Measurements from ENCODE around the gene ADAP1. TPM values are rescaled to one million over a fixed set of nuclear protein-coding genes. Genes with fewer than 3 reads are reported as not detected.

The ADAP1 gene
- total RNA-seq, 4 donors from 2014 or later, result 44.8 to 106 (median 60.1) TPM

DNA sequence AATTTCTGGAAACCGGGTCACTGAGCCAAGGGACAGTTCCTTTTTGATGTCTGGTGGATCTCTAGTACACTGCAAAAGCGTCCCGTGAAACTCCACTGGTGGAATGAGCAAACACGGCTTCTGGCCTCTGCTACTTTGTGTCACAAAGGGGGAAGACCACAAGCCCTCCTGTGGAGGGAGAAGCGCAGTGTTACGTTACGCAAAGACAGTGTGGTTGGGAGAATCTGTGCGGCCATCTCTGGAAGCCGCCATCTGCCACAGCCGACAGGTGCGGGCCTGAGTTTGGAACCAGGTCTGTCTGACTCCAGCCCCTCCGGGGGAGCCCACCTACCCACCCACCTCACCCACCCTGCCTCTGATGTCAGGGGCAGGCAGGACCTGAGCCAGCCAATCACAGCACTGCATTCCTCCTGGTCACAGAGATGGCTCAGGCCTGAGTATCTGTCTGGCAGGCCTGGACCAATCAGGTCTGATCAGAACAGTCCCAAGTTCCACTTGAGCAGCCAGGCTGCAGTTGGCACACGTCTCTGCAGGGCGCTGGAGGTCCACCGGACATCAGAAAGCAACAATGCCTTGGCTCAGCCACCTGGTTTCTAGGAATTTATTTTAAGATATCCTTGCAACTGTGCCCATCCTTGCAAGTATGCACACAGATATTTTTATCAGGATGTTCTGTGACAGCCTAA, 25.5 kb upstream of the ADAP1 start:
- H3K4me1 ChIP-seq, result peaks cover 0 to 8% (median 4%) of the 10 kb centered on the region in 3 donors
- H3K9me3 ChIP-seq, result no peaks in the 10 kb centered on the region
- whole genome bisulfite sequencing, 2 donors (ENCODE audit: low coverage in 1 of 2), result no CpG with 5 or more reads among the region's 15 CpGs
- H3K27ac ChIP-seq, result no peak overlapping the region
- TF ChIP-seq EP300 (IDR thresholded peaks at IDR 0.05) (no peak), POLR2A (IDR thresholded peaks at IDR 0.05) (no peak), POLR2AphosphoS5 (IDR thresholded peaks at IDR 0.05) (no peak)
- TF ChIP-seq, protein P1, sequence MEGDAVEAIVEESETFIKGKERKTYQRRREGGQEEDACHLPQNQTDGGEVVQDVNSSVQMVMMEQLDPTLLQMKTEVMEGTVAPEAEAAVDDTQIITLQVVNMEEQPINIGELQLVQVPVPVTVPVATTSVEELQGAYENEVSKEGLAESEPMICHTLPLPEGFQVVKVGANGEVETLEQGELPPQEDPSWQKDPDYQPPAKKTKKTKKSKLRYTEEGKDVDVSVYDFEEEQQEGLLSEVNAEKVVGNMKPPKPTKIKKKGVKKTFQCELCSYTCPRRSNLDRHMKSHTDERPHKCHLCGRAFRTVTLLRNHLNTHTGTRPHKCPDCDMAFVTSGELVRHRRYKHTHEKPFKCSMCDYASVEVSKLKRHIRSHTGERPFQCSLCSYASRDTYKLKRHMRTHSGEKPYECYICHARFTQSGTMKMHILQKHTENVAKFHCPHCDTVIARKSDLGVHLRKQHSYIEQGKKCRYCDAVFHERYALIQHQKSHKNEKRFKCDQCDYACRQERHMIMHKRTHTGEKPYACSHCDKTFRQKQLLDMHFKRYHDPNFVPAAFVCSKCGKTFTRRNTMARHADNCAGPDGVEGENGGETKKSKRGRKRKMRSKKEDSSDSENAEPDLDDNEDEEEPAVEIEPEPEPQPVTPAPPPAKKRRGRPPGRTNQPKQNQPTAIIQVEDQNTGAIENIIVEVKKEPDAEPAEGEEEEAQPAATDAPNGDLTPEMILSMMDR (IDR thresholded peaks at IDR 0.05), result no peak
- no peaks in the 10 kb centered on the region for H3K36me3 ChIP-seq
- H3K4me3 ChIP-seq, result no peak overlapping the region
- H3K27me3 ChIP-seq, result peaks cover 30% of the 10 kb centered on the region
- no peak for ATAC-seq

GRCh38 chr7:979151-979550, 24.7 kb upstream of the ADAP1 start:
- Histone ChIP-seq H3K4me3 (no peak overlapping the region), H3K9me3 (no peaks in the 10 kb centered on the region), H3K27me3 (peaks cover 22% of the 10 kb centered on the region), H3K27ac (no peak overlapping the region), H3K36me3 (no peaks in the 10 kb centered on the region), H3K4me1 (peaks cover 0 to 15% (median 4%) of the 10 kb centered on the region in 3 donors)
- TF ChIP-seq POLR2AphosphoS5 (IDR thresholded peaks at IDR 0.05) (no peak), EP300 (IDR thresholded peaks at IDR 0.05) (no peak), POLR2A (IDR thresholded peaks at IDR 0.05) (no peak)
- TF ChIP-seq, protein P1 (IDR thresholded peaks at IDR 0.05), result no peak
- 83 to 85% methylated on average over 8 to 12 of the region's 16 CpGs for WGBS, 2 donors (ENCODE audit: low coverage in 1 of 2)
- no peak for ATAC-seq

- Histone ChIP-seq H3K27ac (no peak overlapping the region), H3K4me1 (peaks cover 0 to 21% (median 9%) of the 10 kb centered on the region in 3 donors), H3K4me3 (no peak overlapping the region), H3K9me3 (no peaks in the 10 kb centered on the region), H3K36me3 (no peaks in the 10 kb centered on the region), H3K27me3 (peaks cover 16% of the 10 kb centered on the region)
- no peak for ATAC-seq
- WGBS, 2 donors (ENCODE audit: low coverage in 1 of 2), result 81% methylated on average over 7 to 11 of the region's 24 CpGs
- TF ChIP-seq EP300 (IDR thresholded peaks at IDR 0.05) (no peak), POLR2AphosphoS5 (IDR thresholded peaks at IDR 0.05) (no peak), POLR2A (IDR thresholded peaks at IDR 0.05) (no peak)
- TF ChIP-seq, protein P1 (IDR thresholded peaks at IDR 0.05), result no peak
These were observed 24.1 kb upstream of the ADAP1 start for GRCh38 chr7:978416-979091.

DNA sequence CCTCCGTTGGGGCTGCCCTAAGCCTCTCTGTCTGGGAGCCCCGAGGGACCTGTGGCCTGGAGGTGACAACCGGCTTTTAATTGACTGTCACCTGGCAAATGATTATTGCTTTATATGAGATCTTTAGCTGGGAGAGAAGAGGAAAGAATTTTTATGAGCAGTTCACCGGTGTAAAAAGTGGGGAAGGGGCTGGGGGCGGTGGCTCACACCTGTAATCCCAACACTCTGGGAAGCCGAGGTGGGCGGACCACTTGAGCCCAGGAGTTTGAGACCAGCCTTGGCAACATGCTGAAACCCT, 23.5 kb upstream of the ADAP1 start:
- no peak for ATAC-seq
- H3K36me3 ChIP-seq, result peaks cover 0 to 1% of the 10 kb centered on the region in 2 donors
- TF ChIP-seq, protein P1 (IDR thresholded peaks at IDR 0.05), result no peak
- TF ChIP-seq EP300 (IDR thresholded peaks at IDR 0.05) (no peak), POLR2A (IDR thresholded peaks at IDR 0.05) (no peak), POLR2AphosphoS5 (IDR thresholded peaks at IDR 0.05) (no peak)
- 80 to 94% methylated on average over 4 of the region's 7 CpGs for WGBS, 2 donors (ENCODE audit: low coverage in 1 of 2)
- no peak overlapping the region for H3K4me3 ChIP-seq
- H3K27ac ChIP-seq, result no peak overlapping the region
- no peaks in the 10 kb centered on the region for H3K9me3 ChIP-seq
- H3K27me3 ChIP-seq, result peaks cover 10% of the 10 kb centered on the region
- peaks cover 0 to 26% (median 13%) of the 10 kb centered on the region in 3 donors for H3K4me1 ChIP-seq

Measured in gastroesophageal sphincter (tissue), 4 donors.